Measurements from ENCODE around the gene GARIN1A.

Gene GARIN1A

GRCh38 chr7:128699895-128700294 is 27.8 kb downstream of the GARIN1A start:
- no peak for DNase-seq (ENCODE audit: low read depth, low spot score)
- no peak for TF ChIP-seq CTCF (IDR thresholded peaks at IDR 0.05; ENCODE audit: low read depth, low read length)
- in situ Hi-C loops (cut with HindIII; ENCODE audit: low sequenced_read_pairs) = no loop called here
- no peak overlapping the region for H3K4me3 ChIP-seq (ENCODE audit: low read depth, low read length)

GRCh38 chr7:128701062-128701785 is 29.1 kb downstream of the GARIN1A start:
- no peak for TF ChIP-seq CTCF (IDR thresholded peaks at IDR 0.05; ENCODE audit: low read depth, low read length)
- no peak for DNase-seq (ENCODE audit: low read depth, low spot score)
- in situ Hi-C loops (cut with HindIII; ENCODE audit: low sequenced_read_pairs) = no loop called here
- H3K4me3 ChIP-seq (ENCODE audit: low read depth, low read length) = no peak overlapping the region

GRCh38 chr7:128703609-128704241 is 31.6 kb downstream of the GARIN1A start:
- no peak for DNase-seq (ENCODE audit: low read depth, low spot score)
- no peak overlapping the region for H3K4me3 ChIP-seq (ENCODE audit: low read depth, low read length)
- in situ Hi-C loops (cut with HindIII; ENCODE audit: low sequenced_read_pairs) = no loop called here
- no peak for TF ChIP-seq CTCF (IDR thresholded peaks at IDR 0.05; ENCODE audit: low read depth, low read length)

- TF ChIP-seq CTCF (IDR thresholded peaks at IDR 0.05; ENCODE audit: low read depth, low read length) = no peak
- in situ Hi-C loops (cut with HindIII; ENCODE audit: low sequenced_read_pairs) = no loop called here
- no peak for DNase-seq (ENCODE audit: low read depth, low spot score)
- H3K4me3 ChIP-seq (ENCODE audit: low read depth, low read length) = no peak overlapping the region
Observed at GRCh38 chr7:128705891-128706333, 33.8 kb downstream of the GARIN1A start.

- DNase-seq (ENCODE audit: low read depth, low spot score) = no peak
- in situ Hi-C loops (cut with HindIII; ENCODE audit: low sequenced_read_pairs) = no loop called here
Observed at GRCh38 chr7:128707752-128708151, 35.7 kb downstream of the GARIN1A start.

GRCh38 chr7:128708235-128708634 is 36.1 kb downstream of the GARIN1A start:
- no peak for DNase-seq (ENCODE audit: low read depth, low spot score)
- in situ Hi-C loops (cut with HindIII; ENCODE audit: low sequenced_read_pairs) = no loop called here
- H3K4me3 ChIP-seq (ENCODE audit: low read depth, low read length) = no peak overlapping the region
- TF ChIP-seq CTCF (IDR thresholded peaks at IDR 0.05; ENCODE audit: low read depth, low read length) = no peak

More at GRCh38 chr7:128707752-128708151, 35.7 kb downstream of the GARIN1A start:
- no peak for TF ChIP-seq CTCF (IDR thresholded peaks at IDR 0.05; ENCODE audit: low read depth, low read length)
- H3K4me3 ChIP-seq (ENCODE audit: low read depth, low read length) = no peak overlapping the region
